Endothelial cell of umbilical vein (primary cell): ENCODE results near the gene TCHP. TPM values are rescaled to one million over a fixed set of nuclear protein-coding genes. Genes with fewer than 3 reads are reported as not detected.

ENCODE experiments used
- BruUV-seq: library from RNA; stranded (reverse); fragments of 400-500 nt; replicated peaks from 2 replicates; lab custom pipeline; 2021; lab: Mats Ljungman, UMichigan
- CTCF ChIA-PET: fragments of 300-600, 350-600 bp; sonication (Branson Sonifier 250); formaldehyde crosslinking; loops from one replicate; lab custom pipeline; 2021; ENCODE audit warnings: antibody characterized with exemption, inconsistent platforms; lab: Charles Lee
- POLR2A ChIA-PET: fragments of 300-600, 350-600 bp; sonication (Branson Sonifier 250); formaldehyde crosslinking; loops from one replicate; lab custom pipeline; 2021; ENCODE audit warnings: antibody characterized with exemption, inconsistent platforms; lab: Charles Lee
- DNase-seq: peaks from one replicate; pipeline ENCODE4 v3.0.0-alpha.2; 2011; ENCODE audit warnings: low read depth, low spot score
- FAIRE-seq: peaks from 2 replicates; lab custom pipeline; 2011; peaks lifted over from hg19 to GRCh38; lab: Jason Lieb, UNC
- H2AFZ ChIP-seq: 2 replicates; pipeline ENCODE4 v1.6.0; 2012; ENCODE audit warnings: low read depth, low read length, control low read depth, inconsistent platforms
- H3K27ac ChIP-seq: 2 replicates; pipeline ENCODE4 v1.5.1; 2011; ENCODE audit warnings: low read depth, mild to moderate bottlenecking, control low read depth, low read length, moderate library complexity; ENCODE audit not compliant: insufficient read depth
- H3K27me3 ChIP-seq, 2 experiments: 2 replicates each; pipeline versions ENCODE4 v1.6.0 to v1.6.1; 2011; ENCODE audit warnings: low read length in 2 of 2, mixed read lengths in 1 of 2; ENCODE audit not compliant: control insufficient read depth in 2 of 2, insufficient read depth in 2 of 2
- H3K36me3 ChIP-seq, 2 experiments: 2 replicates in 1 of 2; 3 replicates in 1 of 2; pipeline ENCODE4 v1.5.1; 2011; ENCODE audit warnings: low read length in 2 of 2, mild to moderate bottlenecking in 1 of 2, moderate library complexity in 1 of 2; ENCODE audit not compliant: control insufficient read depth in 2 of 2, insufficient read depth in 2 of 2; ENCODE audit errors: extremely low read depth in 1 of 2
- H3K4me1 ChIP-seq: 3 replicates; pipeline ENCODE4 v1.5.1; 2011; ENCODE audit warnings: mild to moderate bottlenecking, low read length; ENCODE audit not compliant: control insufficient read depth, insufficient read depth; ENCODE audit errors: extremely low read depth
- H3K4me2 ChIP-seq: 2 replicates; pipeline ENCODE4 v1.6.1; 2011; ENCODE audit warnings: low read length, control low read depth, mixed read lengths; ENCODE audit not compliant: insufficient read depth
- H3K4me3 ChIP-seq, 3 experiments: fragments of 200-600 bp in 1 of 3; sonication (generic), shearing (Covaris generic) in 1 of 3; replicated peaks in 1 of 3; 2 replicates each; pipeline ENCODE4 v1.5.1; 2011 to 2016; ENCODE audit warnings: control low read depth in 3 of 3, low read length in 3 of 3, mild to moderate bottlenecking in 2 of 3, inconsistent platforms in 1 of 3, low read depth in 1 of 3, moderate library complexity in 1 of 3; ENCODE audit not compliant: insufficient read depth in 1 of 3
- H3K79me2 ChIP-seq: 2 replicates; pipeline ENCODE4 v1.6.0; 2012; ENCODE audit warnings: low read length, inconsistent platforms; ENCODE audit not compliant: control insufficient read depth, insufficient read depth
- H3K9ac ChIP-seq: replicated peaks from 2 replicates; pipeline ENCODE3; 2011; ENCODE audit warnings: low read length, control low read depth; ENCODE audit not compliant: insufficient read depth; ENCODE audit errors: extremely low read depth
- H3K9me1 ChIP-seq: replicated peaks from 3 replicates; pipeline ENCODE4 v1.6.0; 2011; ENCODE audit warnings: mild to moderate bottlenecking, low read length; ENCODE audit not compliant: control insufficient read depth, insufficient read depth; ENCODE audit errors: extremely low read depth
- H3K9me3 ChIP-seq: replicated peaks from 2 replicates; pipeline ENCODE4 v1.5.1; 2012; ENCODE audit warnings: low read length, inconsistent platforms; ENCODE audit not compliant: control insufficient read depth, insufficient read depth
- H4K20me1 ChIP-seq: replicated peaks from 2 replicates; pipeline ENCODE3; 2011; ENCODE audit warnings: mild to moderate bottlenecking, low read length; ENCODE audit not compliant: control insufficient read depth, insufficient read depth; ENCODE audit errors: extremely low read depth
- EZH2 ChIP-seq: IDR thresholded peaks from 2 replicates; pipeline ENCODE4 v1.6.1; 2012; ENCODE audit warnings: borderline replicate concordance, low read depth, mild to moderate bottlenecking, moderate library complexity, low read length, inconsistent platforms; ENCODE audit not compliant: severe bottlenecking
- FOS ChIP-seq: IDR thresholded peaks from 2 replicates; pipeline ENCODE4 v1.6.1; 2011; ENCODE audit warnings: mild to moderate bottlenecking, low read length, moderate library complexity, borderline replicate concordance; ENCODE audit not compliant: insufficient read depth
- GATA2 ChIP-seq: IDR thresholded peaks from 2 replicates; pipeline ENCODE4 v1.7.0; 2011; ENCODE audit warnings: low read depth, mild to moderate bottlenecking, moderate library complexity, mixed read lengths, low read length; ENCODE audit not compliant: insufficient read length, insufficient read depth
- JUN ChIP-seq: IDR thresholded peaks from 2 replicates; pipeline ENCODE4 v1.6.1; 2011; ENCODE audit warnings: borderline replicate concordance, low read depth; ENCODE audit not compliant: insufficient read length, insufficient read depth
- MYC ChIP-seq: IDR thresholded peaks from one replicate; pipeline ENCODE4 v1.6.1; 2011; ENCODE audit warnings: mild to moderate bottlenecking, low read depth, low read length
- POLR2A ChIP-seq: IDR thresholded peaks from 2 replicates; pipeline ENCODE4 v1.6.1; 2012; ENCODE audit warnings: low read depth, mild to moderate bottlenecking, control low read depth, low read length
- dilution Hi-C: fragments of 300-500 bp; cut with MboI; formaldehyde crosslinking; loops from one replicate; pipeline ENCODE4 v1.15.0; 2019; ENCODE audit warnings: low sequenced_read_pairs; ENCODE audit not compliant: extremely low pct_ligation_motif_present
- intact Hi-C: fragments of 100-400 bp; cut with micrococcal nuclease; formaldehyde crosslinking; loops from one replicate; pipeline ENCODE4 v1.10.0; 2022
- polyA plus RNA-seq, 4 experiments: library from polyadenylated mRNA; depleted of rRNA in 3 of 4; stranded (reverse) in 3 of 4; unstranded in 1 of 4; fragments of >200 nt; gene quantifications; 2 replicates each; pipeline versions ENCODE4 v1.2.1 to v1.2.3, GENCODE V29; 2011 to 2012; ENCODE audit warnings: missing spikeins in 1 of 4
- total RNA-seq: library from RNA; stranded (reverse); gene quantifications from 2 replicates; pipeline ENCODE4 v1.2.3, GENCODE V29; 2021
- TF ChIP-seq, protein P1 (sequence below): IDR thresholded peaks from 2 replicates; pipeline ENCODE4 v1.6.1; 2011; ENCODE audit not compliant: insufficient read depth, insufficient read length
- TF ChIP-seq, protein P2 (sequence below), 2 donors: IDR thresholded peaks; 1 replicate in 1 of 2; 2 replicates in 1 of 2; pipeline ENCODE4 v1.5.1; 2011; ENCODE audit warnings: low read length in 2 of 2, mild to moderate bottlenecking in 2 of 2, moderate library complexity in 2 of 2, control low read depth in 1 of 2, inconsistent platforms in 1 of 2, low read depth in 1 of 2; ENCODE audit not compliant: insufficient read depth in 1 of 2; ENCODE audit errors: extremely low read depth in 1 of 2

TCHP gene
- total and polyA plus RNA-seq, 2 donors (not counting 3 experiments of a cell fraction or from before 2014, with no cell fraction given), result 12.9 to 24.3 TPM

DNA sequence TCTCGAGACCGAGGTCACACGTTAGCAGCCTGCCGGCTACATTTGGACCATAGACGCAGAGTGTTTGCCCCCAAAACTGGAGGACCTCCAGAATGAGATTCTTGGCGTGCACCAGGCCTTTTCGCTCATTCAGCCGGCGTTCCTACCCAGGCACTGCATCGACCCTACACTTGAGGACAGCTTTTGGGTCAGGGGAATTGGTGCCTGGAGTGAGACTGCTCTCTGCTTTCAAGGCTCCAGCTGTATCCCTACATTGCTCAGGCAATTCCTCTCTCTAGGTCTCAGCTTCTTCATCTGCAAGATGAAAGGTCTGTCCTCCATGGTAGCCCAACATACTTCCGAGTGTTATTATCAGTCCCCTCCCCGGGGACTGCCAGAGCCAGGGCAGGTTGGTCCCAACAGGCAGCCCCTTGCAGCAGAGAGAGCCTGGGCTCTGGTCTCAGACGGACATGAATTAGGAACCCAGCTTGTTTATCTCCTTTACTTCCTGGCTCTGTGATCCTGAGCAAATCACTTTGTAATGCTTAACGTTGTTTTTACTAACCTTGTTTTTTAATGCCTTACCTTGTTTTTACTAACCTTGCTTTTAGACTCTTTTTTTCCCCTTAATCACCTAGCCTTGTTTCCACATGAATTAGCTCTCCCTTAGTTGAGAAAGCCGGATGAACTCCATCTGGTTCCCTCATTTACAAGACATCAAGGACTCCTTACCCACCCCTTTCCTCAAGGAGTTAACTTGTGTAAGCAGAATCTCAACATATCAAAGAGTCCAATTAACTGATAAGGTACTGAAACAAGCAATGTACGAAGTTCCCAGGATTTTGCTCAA lies 892 bp downstream of the TCHP start:
- Histone ChIP-seq H2AFZ (peak overlapping the region; percentile 69), H3K4me3 (peak overlapping the region; percentile 24 to 86 (median 72)), H3K4me2 (peak overlapping the region; percentile 88), H3K27me3 (no peaks in the 10 kb centered on the region), H4K20me1 (no peaks in the 10 kb centered on the region), H3K4me1 (peaks cover 8% of the 10 kb centered on the region), H3K27ac (peak overlapping the region; percentile 22), H3K9me1 (no peaks in the 10 kb centered on the region), H3K9me3 (no peaks in the 10 kb centered on the region), H3K79me2 (peaks cover 19% of the 10 kb centered on the region), H3K9ac (peak overlapping the region; percentile 76), H3K36me3 (peaks cover 12 to 16% of the 10 kb centered on the region in 2 experiments)
- CTCF ChIA-PET, result interaction anchor here (0.9 to 3.7 kb wide), 9 partner anchors 9 to 63 kb away, joined by 3 to 20 read pairs (median 5); no protein-coding TSS in a partner anchor
- no TSS peak for BruUV-seq
- TF ChIP-seq FOS (no peak), POLR2A (no peak), GATA2 (no peak), EZH2 (no peak), JUN (no peak), MYC (no peak)
- TF ChIP-seq, protein P1, sequence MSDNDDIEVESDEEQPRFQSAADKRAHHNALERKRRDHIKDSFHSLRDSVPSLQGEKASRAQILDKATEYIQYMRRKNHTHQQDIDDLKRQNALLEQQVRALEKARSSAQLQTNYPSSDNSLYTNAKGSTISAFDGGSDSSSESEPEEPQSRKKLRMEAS, result no peak
- TF ChIP-seq, protein P2, sequence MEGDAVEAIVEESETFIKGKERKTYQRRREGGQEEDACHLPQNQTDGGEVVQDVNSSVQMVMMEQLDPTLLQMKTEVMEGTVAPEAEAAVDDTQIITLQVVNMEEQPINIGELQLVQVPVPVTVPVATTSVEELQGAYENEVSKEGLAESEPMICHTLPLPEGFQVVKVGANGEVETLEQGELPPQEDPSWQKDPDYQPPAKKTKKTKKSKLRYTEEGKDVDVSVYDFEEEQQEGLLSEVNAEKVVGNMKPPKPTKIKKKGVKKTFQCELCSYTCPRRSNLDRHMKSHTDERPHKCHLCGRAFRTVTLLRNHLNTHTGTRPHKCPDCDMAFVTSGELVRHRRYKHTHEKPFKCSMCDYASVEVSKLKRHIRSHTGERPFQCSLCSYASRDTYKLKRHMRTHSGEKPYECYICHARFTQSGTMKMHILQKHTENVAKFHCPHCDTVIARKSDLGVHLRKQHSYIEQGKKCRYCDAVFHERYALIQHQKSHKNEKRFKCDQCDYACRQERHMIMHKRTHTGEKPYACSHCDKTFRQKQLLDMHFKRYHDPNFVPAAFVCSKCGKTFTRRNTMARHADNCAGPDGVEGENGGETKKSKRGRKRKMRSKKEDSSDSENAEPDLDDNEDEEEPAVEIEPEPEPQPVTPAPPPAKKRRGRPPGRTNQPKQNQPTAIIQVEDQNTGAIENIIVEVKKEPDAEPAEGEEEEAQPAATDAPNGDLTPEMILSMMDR (IDR thresholded peaks at IDR 0.05; ENCODE audit: extremely low read depth in 1 of 2, insufficient read depth in 1 of 2, low read depth in 1 of 2, low read length in 2 of 2), result no peak
- intact Hi-C loops, result loop anchor here (1.0 to 2.0 kb wide), 4 partner anchors 13 to 48 kb away; partner anchors contain the start of gene GLTP
- peak; percentile 64 for FAIRE-seq
- dilution Hi-C loops, result no loop called here
- POLR2A ChIA-PET, result interaction anchor here (1.2 kb wide), 1 partner anchor 12 kb away, joined by 3 read pairs; no protein-coding TSS in a partner anchor
- peak; percentile 43 for DNase-seq
